HepG2 (cell line): ENCODE data around the gene NLRP11. TPM values are rescaled to one million over a fixed set of nuclear protein-coding genes. Genes with fewer than 3 reads are reported as not detected.

Experiments used
- ATAC-seq: fragments of 200-7000 bp; cut with Tn5 transposase; 3 replicates; pipeline ENCODE4 v1.9.1; 2020; ENCODE audit warnings: mild to moderate bottlenecking, moderate library complexity
- BruUV-seq: library from RNA; stranded (reverse); fragments of 400-500 nt; replicated peaks from 2 replicates; lab custom pipeline; 2021; lab: Mats Ljungman, UMichigan
- CTCF ChIA-PET: fragments of 300-600 bp; formaldehyde crosslinking; extraction: SDS; loops from one replicate; lab custom pipeline; 2021; ENCODE audit warnings: low total read pairs, inconsistent platforms, low intra/inter-chr PET ratio; lab: Yijun Ruan, JAX
- POLR2A ChIA-PET: fragments of 350-600 bp; sonication (Branson Sonifier 250); formaldehyde crosslinking; loops from one replicate; lab custom pipeline; 2020; ENCODE audit warnings: antibody characterized with exemption, inconsistent platforms; lab: Yijun Ruan, JAX
- DNase-seq: peaks from one replicate; pipeline ENCODE4 v3.0.0-alpha.2; 2015; ENCODE audit warnings: low spot score
- FAIRE-seq: peaks from 3 replicates; lab custom pipeline; 2011; peaks lifted over from hg19 to GRCh38; lab: Jason Lieb, UNC
- H2AFZ ChIP-seq: one replicate; pipeline ENCODE4 v1.6.1; 2011; ENCODE audit warnings: low read length, inconsistent platforms
- H3K27ac ChIP-seq: fragments of 300-600 bp; 3 replicates; pipeline ENCODE4 v1.8.0; 2011; ENCODE audit warnings: mixed run types, mild to moderate bottlenecking, mixed read lengths, low read length, inconsistent platforms; ENCODE audit not compliant: insufficient read depth; ENCODE audit errors: extremely low read length
- H3K27me3 ChIP-seq, 2 experiments: fragments of 200-600 bp in 1 of 2; 2 replicates in 1 of 2; 3 replicates in 1 of 2; pipeline versions ENCODE4 v1.6.0 to v1.8.0; 2011; ENCODE audit warnings: low read length in 2 of 2, mild to moderate bottlenecking in 2 of 2, moderate library complexity in 2 of 2, inconsistent platforms in 1 of 2; ENCODE audit not compliant: insufficient read depth in 2 of 2, control insufficient read depth in 1 of 2
- H3K36me3 ChIP-seq, 2 experiments: fragments of 200-600 bp in 1 of 2; replicated peaks in 1 of 2; 2 replicates in 1 of 2; 3 replicates in 1 of 2; pipeline versions ENCODE4 v1.5.1 to v1.8.0; 2011; ENCODE audit warnings: low read length in 2 of 2, inconsistent platforms in 1 of 2; ENCODE audit not compliant: insufficient read depth in 2 of 2, control insufficient read depth in 1 of 2
- H3K4me1 ChIP-seq: 2 replicates; pipeline ENCODE4 v1.5.1; 2012; ENCODE audit warnings: low read length, inconsistent platforms; ENCODE audit not compliant: insufficient read depth
- H3K4me2 ChIP-seq: 2 replicates; pipeline ENCODE4 v1.6.0; 2011; ENCODE audit warnings: low read depth, low read length, inconsistent platforms
- H3K4me3 ChIP-seq, 3 experiments: fragments of 200-600 bp in 1 of 3; sonication (generic), shearing (Covaris generic) in 1 of 3; replicated peaks in 1 of 3; 2 replicates each; pipeline ENCODE4 v1.5.1; 2011 to 2016; ENCODE audit warnings: low read length in 3 of 3, inconsistent platforms in 2 of 3, low read depth in 2 of 3, mild to moderate bottlenecking in 2 of 3, control low read depth in 1 of 3, mixed read lengths in 1 of 3; ENCODE audit not compliant: insufficient read depth in 1 of 3
- H3K79me2 ChIP-seq: one replicate; pipeline ENCODE4 v1.6.1; 2011; ENCODE audit warnings: low read length, inconsistent platforms; ENCODE audit not compliant: insufficient read depth
- H3K9ac ChIP-seq: 2 replicates; pipeline ENCODE4 v1.6.0; 2011; ENCODE audit warnings: mild to moderate bottlenecking, low read depth, low read length, inconsistent platforms; ENCODE audit not compliant: insufficient read depth
- H3K9me3 ChIP-seq: 2 replicates; pipeline ENCODE4 v1.5.1; 2012; ENCODE audit warnings: mild to moderate bottlenecking, low read length
- H4K20me1 ChIP-seq: 2 replicates; pipeline ENCODE4 v1.6.0; 2011; ENCODE audit warnings: inconsistent platforms, mild to moderate bottlenecking, low read length, moderate library complexity; ENCODE audit not compliant: insufficient read depth
- ADNP ChIP-seq: sonication (generic); formaldehyde crosslinking; IDR thresholded peaks from 2 replicates; pipeline ENCODE4 v1.4.0; 2020; ENCODE audit warnings: missing genetic modification reagents
- ATF2 ChIP-seq: sonication (generic); formaldehyde crosslinking; IDR thresholded peaks from 2 replicates; pipeline ENCODE4 v1.4.0; 2020; ENCODE audit warnings: missing genetic modification reagents
- BHLHE40 ChIP-seq: IDR thresholded peaks from 2 replicates; pipeline ENCODE4 v1.6.1; 2011; ENCODE audit warnings: low read length, improper control_type of control experiment
- ESRRA ChIP-seq: sonication (generic); formaldehyde crosslinking; IDR thresholded peaks from 2 replicates; pipeline ENCODE4 v1.5.1; 2020; ENCODE audit warnings: mild to moderate bottlenecking, low read depth, missing genetic modification reagents
- FOXM1 ChIP-seq: sonication (generic); formaldehyde crosslinking; IDR thresholded peaks from 2 replicates; pipeline ENCODE4 v1.5.0; 2020; ENCODE audit warnings: missing genetic modification reagents
- GPN1 ChIP-seq: sonication (generic); formaldehyde crosslinking; IDR thresholded peaks from 2 replicates; pipeline ENCODE4 v1.5.1; 2020; ENCODE audit warnings: missing genetic modification reagents, borderline replicate concordance
- NONO ChIP-seq, 2 experiments: fragments of 450-650 bp in 1 of 2; sonication (generic) in 1 of 2; formaldehyde crosslinking in 1 of 2; IDR thresholded peaks in 1 of 2; conservative IDR thresholded peaks in 1 of 2; 2 replicates each; pipeline versions ENCODE4 v1.6.1 to v1.8.0; 2017 to 2022; ENCODE audit warnings: mild to moderate bottlenecking in 1 of 2, missing genetic modification reagents in 1 of 2, moderate library complexity in 1 of 2
- PATZ1 ChIP-seq: sonication (generic); formaldehyde crosslinking; IDR thresholded peaks from 2 replicates; pipeline ENCODE4 v1.4.0; 2020; ENCODE audit warnings: missing genetic modification reagents
- PHF21A ChIP-seq: sonication (generic); formaldehyde crosslinking; IDR thresholded peaks from 2 replicates; pipeline ENCODE4 v1.5.0; 2020; ENCODE audit warnings: mild to moderate bottlenecking, missing genetic modification reagents
- SSRP1 ChIP-seq: IDR thresholded peaks from 2 replicates; pipeline ENCODE4 v1.6.1; 2016; ENCODE audit warnings: control low read depth
- TOE1 ChIP-seq: sonication (generic); formaldehyde crosslinking; IDR thresholded peaks from 2 replicates; pipeline ENCODE4 v1.4.0; 2020; ENCODE audit warnings: mild to moderate bottlenecking, missing genetic modification reagents
- ZFAT ChIP-seq: sonication (generic); formaldehyde crosslinking; conservative IDR thresholded peaks from 2 replicates; pipeline ENCODE4 v1.8.1; 2023; ENCODE audit warnings: missing genetic modification reagents, inconsistent platforms
- ZNF253 ChIP-seq: sonication (generic); formaldehyde crosslinking; IDR thresholded peaks from 2 replicates; pipeline ENCODE4 v1.8.0; 2022; ENCODE audit warnings: mild to moderate bottlenecking, missing genetic modification reagents, borderline replicate concordance
- ZNF607 ChIP-seq: sonication (generic); formaldehyde crosslinking; IDR thresholded peaks from 2 replicates; pipeline ENCODE4 v1.5.1; 2020; ENCODE audit warnings: missing genetic modification reagents, mild to moderate bottlenecking, borderline replicate concordance
- ZNF746 ChIP-seq: sonication (generic); formaldehyde crosslinking; IDR thresholded peaks from 2 replicates; pipeline ENCODE4 v1.8.0; 2022; ENCODE audit warnings: mild to moderate bottlenecking, missing genetic modification reagents
- ZSCAN30 ChIP-seq: sonication (generic); formaldehyde crosslinking; IDR thresholded peaks from 2 replicates; pipeline ENCODE4 v1.5.0; 2020; ENCODE audit warnings: mild to moderate bottlenecking, missing genetic modification reagents
- ZSCAN31 ChIP-seq: sonication (generic); formaldehyde crosslinking; IDR thresholded peaks from 2 replicates; pipeline ENCODE4 v1.5.0; 2020; ENCODE audit warnings: low read depth, mild to moderate bottlenecking, missing genetic modification reagents
- WGBS: methylation state at CpG from one replicate; pipeline ENCODE4 v1.1.6; 2017; ENCODE audit warnings: low lambda C conversion rate; 5-methylcytosine and 5-hydroxymethylcytosine counted together
- in situ Hi-C: cut with HindIII; loops from 2 replicates; pipeline ENCODE4 v1.10.0; 2017; ENCODE audit warnings: low pct_unique_long_range_greater_than_20kb; ENCODE audit not compliant: extremely low pct_ligation_motif_present
- intact Hi-C: fragments of 100-400 bp; cut with micrococcal nuclease; formaldehyde crosslinking; loops from one replicate; pipeline ENCODE4 v1.10.0; 2022; ENCODE audit not compliant: unreplicated experiment
- polyA plus RNA-seq, 8 experiments: library from polyadenylated mRNA; depleted of rRNA in 3 of 8; stranded (reverse) in 7 of 8; unstranded in 1 of 8; fragments of >200 nt; fragmentation: Illumina TruSeq in 4 of 8; extraction: Trizol in 4 of 8; gene quantifications; 2 replicates each; pipeline versions ENCODE4 v1.2.1 to v1.2.3, GENCODE V29; 2011 to 2016; ENCODE audit warnings: low read depth in 4 of 8, missing spikeins in 1 of 8, mixed read lengths in 1 of 8; ENCODE audit not compliant: insufficient read depth in 1 of 8
- total RNA-seq, 5 experiments: library from RNA; depleted of rRNA; stranded (reverse); fragments of >200 nt; fragmentation: Illumina TruSeq; extraction: Trizol; gene quantifications; 2 replicates each; pipeline ENCODE4 v1.2.3, GENCODE V29; 2016; ENCODE audit warnings: low read depth in 1 of 5
- TF ChIP-seq, protein P1 (sequence below): sonication (generic); formaldehyde crosslinking; IDR thresholded peaks from 2 replicates; pipeline ENCODE4 v1.4.0; 2020; ENCODE audit warnings: missing genetic modification reagents

The NLRP11 gene
- total and polyA plus RNA-seq, 2 of the 13 experiments (the other 11 are each of a cell fraction or from before 2014, with no cell fraction given): 0.02 TPM; not detected in 1

DNA sequence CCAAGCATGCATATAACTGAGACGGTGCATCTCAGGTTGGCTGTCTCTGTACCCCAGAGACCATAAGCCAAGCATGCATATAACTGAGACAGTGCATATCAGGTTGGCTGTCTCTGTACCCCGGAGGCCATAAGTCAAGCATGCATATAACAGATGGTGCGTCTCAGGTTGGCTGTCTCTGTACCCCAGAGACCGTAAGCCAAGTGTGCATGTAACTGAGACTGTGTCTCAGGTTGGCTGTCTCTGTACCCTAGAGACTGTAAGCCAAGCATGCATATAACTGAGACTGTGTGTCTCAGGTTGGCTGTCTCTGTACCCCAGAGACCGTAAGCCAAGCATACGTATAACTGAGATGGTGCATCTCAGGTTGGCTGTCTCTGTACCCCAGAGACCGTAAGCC is 35.3 kb upstream of the NLRP11 start:
- FAIRE-seq: no peak
- Histone ChIP-seq H3K9me3 (no peaks in the 10 kb centered on the region), H4K20me1 (no peaks in the 10 kb centered on the region), H3K4me1 (no peaks in the 10 kb centered on the region), H3K79me2 (no peaks in the 10 kb centered on the region), H3K27me3 (peaks cover 1 to 22% of the 10 kb centered on the region in 2 experiments; a peak in 1 of 5 replicates), H3K9ac (no peak overlapping the region), H3K4me2 (no peak overlapping the region), H3K36me3 (no peaks in the 10 kb centered on the region), H3K4me3 (no peak overlapping the region), H2AFZ (no peak overlapping the region), H3K27ac (no peak overlapping the region)
- in situ Hi-C loops (no loop called here), intact Hi-C loops (no loop called here)
- CTCF ChIA-PET: no interaction called here
- no peak for ATAC-seq
- POLR2A ChIA-PET: no interaction called here
- no peak for DNase-seq
- TF ChIP-seq, protein P1, sequence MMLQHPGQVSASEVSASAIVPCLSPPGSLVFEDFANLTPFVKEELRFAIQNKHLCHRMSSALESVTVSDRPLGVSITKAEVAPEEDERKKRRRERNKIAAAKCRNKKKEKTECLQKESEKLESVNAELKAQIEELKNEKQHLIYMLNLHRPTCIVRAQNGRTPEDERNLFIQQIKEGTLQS: no peak
- TF ChIP-seq ADNP (CRISPR knock-in tag) (no peak), ZFAT (CRISPR knock-in tag) (no peak), ZSCAN30 (CRISPR knock-in tag) (no peak), PATZ1 (CRISPR knock-in tag) (no peak), ZNF746 (CRISPR knock-in tag) (no peak), FOXM1 (CRISPR knock-in tag) (no peak), TOE1 (CRISPR knock-in tag) (no peak), ATF2 (no peak), NONO (IDR thresholded peaks at IDR 0.05) (no peak), NONO (CRISPR knock-in tag; conservative IDR thresholded peaks at IDR 0.05) (no peak), PHF21A (no peak), SSRP1 (no peak), ZNF253 (CRISPR knock-in tag) (no peak), ZNF607 (CRISPR knock-in tag) (no peak), ZSCAN31 (CRISPR knock-in tag) (no peak), GPN1 (CRISPR knock-in tag) (no peak), ESRRA (no peak), BHLHE40 (no peak)
- BruUV-seq: no TSS peak
- 14% methylated on average over 3 of the region's 7 CpGs for WGBS
